ENCODE results near the gene RALGPS1.

The RALGPS1 gene

GRCh38 chr9:127055745-127056402, 141.3 kb downstream of the RALGPS1 start:
- DNase-seq, result no peak

DNA sequence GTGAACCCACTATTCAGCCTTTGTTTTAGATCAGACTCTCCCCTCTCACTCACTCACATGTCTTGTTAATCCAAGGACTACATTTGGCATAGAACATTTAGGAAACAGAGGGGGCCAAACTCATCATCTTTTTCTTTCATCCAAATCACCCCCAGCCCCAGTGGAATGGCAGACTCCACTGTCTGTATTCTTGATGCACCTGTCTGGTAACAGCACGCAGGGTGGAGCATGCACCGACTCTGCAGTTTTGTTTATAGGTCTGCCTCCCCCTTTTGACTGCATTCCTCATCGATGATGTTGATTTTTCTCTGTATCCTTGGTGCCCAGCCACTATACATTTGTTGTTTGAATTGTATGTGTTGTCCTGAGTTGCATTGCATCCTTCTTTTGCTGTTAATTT, 141.9 kb downstream of the RALGPS1 start:
- DNase-seq, result no peak

DNA sequence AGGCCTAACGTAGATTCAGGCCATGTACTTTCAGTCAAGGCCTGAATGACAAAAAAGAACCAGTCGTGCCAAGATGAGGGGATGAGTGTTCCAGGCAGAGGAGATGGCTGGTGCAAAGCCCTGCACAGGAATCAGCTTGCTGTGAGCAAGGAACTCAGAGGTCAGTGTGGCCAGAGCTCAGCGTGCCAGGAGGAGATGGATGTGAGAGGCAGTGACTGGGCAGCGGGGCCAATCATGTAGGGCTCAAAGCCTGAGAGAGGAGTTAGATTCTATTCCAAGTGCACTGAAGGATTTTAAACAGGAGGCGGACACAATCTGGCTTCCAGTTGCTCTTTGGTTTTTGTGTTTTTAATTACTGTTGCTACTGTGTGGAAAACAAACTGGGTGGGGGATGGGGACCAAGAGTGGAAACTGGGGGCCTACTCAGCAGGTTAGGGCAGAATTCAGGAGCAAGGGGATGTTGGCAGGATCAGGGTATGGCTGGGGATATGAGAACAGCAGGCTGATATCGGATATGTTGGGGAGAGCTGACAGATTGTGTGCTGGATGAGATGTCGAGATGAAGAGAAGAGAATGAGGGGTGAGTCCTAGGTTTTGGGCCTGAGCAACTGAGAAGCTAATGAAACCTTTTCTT, 143.5 kb downstream of the RALGPS1 start:
- DNase-seq, result no peak

DNA sequence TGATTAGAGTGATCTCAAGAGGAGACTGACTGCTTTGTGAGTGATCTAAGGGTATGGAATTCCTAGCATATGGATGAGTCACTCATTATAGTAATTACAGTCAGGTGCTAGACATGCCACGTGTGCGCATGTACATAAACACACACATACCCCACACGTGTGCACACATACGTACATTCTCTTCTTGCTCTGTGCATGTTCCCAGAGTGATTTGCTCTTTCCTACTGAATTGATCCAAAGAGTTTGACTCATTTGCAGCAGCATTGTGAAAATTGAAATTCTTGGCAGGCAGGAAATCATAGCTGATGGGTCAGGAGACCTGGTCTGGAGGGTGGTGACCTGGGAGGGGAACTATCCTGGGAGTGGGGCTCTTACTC, 144.1 kb downstream of the RALGPS1 start:
- no peak for DNase-seq

DNA sequence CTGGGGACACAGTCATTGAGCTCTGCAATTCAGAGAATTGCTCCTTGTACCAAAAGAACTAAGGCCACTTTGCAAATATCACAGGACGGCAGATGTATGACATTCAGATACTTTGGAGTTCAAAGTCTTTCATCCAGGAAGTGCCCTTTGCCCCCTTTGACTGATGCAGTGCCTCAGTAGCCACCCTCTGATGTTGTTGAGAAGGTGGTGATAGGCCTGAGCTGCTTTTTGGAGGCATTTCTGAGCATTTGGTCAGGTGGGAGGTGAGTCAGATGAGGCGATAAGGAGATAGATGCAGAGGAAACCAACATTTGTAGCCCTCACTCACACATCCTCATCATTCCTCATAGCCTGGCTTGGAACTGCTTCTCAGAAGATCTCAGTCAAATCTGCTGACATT, 144.4 kb downstream of the RALGPS1 start:
- no peak for DNase-seq

DNA sequence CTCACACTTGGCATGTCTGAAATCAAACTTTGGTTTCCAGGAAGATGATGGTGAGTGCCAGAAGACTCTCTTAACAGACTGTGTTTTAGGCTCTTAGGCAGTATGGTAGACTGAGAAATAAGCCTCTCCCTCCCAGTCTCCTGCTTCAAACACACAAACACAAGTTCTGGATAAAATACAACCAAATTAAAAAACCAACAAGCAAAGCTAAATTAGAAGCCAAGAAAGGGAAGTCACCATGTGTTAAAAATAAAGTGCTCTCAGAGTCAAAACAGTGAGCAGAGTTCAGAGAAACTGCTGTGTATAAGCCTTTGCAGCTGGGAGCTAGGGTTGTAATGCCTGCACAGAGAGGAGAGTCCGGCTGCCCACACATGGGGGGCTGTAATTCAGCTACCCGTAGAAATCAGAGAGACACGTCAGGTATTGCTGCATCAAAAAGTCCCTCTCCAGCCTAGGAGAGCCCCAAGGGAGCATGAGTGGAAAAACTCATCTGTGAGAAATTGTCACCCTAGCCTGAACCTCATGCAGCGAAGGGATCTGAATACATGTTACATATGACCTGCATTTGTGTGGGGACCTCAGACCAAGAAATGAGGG, 145.3 kb downstream of the RALGPS1 start:
- no peak for DNase-seq

GRCh38 chr9:127061411-127061810, 146.8 kb downstream of the RALGPS1 start:
- DNase-seq, result no peak

GRCh38 chr9:127064335-127064734, 149.8 kb downstream of the RALGPS1 start:
- DNase-seq, result no peak

DNA sequence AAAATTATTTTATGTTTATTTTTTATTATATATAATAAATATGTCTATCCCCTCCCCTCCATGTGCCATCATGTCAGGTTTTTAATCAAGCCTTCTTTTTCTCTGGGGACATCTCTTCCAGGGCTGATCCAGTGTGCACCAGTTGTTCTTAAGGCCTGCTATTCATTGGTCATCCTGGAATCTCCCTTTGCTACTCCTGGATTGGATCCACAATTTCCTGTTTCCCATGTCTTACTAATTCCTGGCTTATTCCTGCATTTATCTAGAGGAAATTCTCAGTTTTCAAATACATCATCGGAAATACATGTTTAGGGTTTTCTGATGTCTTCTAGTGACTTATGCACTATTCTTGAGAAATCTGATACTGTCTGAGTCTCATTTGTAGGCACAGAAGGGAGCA, 151.0 kb downstream of the RALGPS1 start:
- DNase-seq, result no peak

GRCh38 chr9:127066060-127066850, 151.7 kb downstream of the RALGPS1 start:
- no peak for DNase-seq

DNA sequence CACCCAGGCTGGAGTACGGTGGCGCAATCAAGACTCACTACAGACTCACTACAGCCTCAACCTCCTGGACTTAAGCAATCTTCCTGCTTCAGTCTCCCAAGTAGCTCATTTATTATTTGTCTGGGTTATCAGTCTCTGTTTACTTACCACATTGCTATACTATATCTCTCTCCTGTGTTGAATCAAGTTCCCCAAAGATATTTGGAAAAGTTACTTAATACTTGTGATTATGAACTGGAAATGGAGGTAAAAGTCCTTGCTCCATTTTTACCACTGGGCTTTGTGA, 152.2 kb downstream of the RALGPS1 start:
- no peak for DNase-seq

DNA sequence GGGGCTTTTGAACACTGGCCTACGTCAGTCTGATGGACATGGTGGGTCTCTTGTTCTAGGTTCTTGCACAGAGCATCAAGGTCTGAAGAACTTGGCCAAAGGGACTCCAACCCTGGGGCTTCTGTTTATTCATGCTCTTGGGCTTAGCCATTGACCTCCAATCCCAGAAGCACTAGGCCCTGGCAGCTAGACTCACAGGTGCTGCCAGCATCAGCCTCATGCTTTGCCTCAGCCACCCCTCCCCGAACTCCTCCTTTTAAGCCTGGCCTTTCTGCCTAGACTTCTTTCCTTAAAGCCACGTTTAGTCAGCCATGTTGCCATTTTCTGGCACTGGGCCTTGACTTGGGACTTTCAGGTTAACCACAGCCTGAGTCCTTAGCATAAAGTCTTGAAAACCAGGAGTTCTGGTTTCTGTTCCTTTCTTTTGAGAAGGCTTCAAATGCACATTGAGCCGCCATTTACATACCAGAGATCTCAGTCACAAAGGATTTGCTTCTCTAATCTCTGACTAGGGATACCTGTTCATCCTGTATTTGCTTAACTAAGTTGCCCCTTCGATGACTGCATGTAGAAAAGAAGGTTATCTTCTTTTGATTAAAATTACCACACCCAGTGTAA, 153.1 kb downstream of the RALGPS1 start:
- DNase-seq, result no peak

DNA sequence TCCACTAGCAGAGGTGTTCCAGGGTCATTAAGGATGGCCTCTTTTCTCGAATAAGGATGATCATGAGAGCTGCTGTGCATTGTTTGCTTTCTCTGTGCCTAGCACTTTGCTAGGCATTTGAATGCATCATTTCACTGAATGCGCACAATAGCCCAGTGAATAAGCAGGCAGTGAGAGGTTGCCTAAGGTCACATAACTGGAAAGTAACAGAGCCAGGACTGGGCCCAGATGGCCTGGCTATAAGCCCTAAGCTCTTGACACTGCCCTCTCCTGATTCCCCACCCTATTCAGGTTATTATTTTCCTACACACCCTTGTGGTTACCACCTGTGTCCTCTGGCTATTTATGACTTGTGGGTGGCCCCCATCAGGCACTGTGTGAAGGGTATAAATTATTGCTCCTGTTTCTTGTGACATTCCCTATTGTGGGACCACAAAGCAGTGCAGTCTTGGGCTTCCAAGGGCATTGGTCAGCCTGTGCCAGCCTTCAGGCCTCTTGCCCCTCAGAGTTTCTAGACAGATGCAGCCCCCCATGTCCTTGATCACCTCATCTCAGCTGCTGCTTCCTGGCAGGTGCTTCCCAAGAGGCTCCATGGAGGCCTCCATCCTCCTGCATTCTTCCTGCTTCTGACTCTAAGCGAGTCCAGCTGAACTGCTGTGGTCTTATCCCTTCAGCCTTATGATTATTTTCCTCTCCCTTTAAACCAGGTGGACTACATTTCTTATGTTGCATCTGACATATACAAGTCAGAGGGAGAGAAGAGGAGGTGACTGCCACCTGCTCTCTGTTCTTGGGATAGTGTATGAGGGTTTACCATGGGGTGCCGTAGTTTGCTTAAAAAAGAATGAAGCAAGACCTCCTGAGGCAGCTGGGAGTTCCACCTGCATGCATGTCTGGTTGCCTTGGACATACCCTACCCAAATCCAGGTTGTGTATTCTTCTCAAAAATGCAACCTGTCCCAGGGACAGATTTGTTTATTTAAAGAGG, 160.3 kb downstream of the RALGPS1 start:
- no peak for DNase-seq

DNA sequence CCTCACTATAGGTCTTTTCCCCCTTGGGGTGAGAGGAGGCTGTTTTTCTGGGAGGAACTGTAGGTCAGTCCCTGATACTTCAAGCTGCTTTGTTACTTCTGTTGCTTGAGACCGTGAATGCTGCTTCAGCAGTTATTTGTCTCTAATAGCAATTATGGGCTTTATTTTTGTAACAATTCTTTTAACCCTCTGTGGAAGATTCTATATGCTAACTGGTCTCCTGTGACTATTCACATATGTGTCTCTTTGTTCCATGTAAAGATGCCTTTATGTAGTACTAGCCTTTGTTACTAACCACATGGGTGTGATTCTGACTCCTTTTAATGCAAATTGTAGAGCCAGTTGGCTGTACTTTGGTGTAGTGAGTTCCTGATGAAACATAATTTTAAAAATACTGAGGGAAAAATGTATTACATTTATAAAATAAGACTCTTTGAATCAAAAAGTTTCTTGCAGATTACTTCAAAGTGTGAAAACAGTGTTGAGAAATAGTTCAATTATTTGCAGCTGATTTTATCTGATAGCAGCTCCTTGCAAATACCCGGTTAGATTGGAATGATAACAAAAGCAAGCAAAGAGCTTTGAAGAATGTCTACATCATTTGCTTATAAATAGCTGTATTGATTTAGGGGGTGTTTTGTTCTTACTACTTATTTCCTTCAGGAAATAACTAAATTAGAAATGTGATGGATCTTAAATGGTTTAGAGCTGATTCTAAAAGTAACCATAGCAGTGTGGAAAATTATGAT, 161.2 kb downstream of the RALGPS1 start:
- no peak for DNase-seq

GRCh38 chr9:127076860-127077643, 162.5 kb downstream of the RALGPS1 start:
- no peak for DNase-seq

DNA sequence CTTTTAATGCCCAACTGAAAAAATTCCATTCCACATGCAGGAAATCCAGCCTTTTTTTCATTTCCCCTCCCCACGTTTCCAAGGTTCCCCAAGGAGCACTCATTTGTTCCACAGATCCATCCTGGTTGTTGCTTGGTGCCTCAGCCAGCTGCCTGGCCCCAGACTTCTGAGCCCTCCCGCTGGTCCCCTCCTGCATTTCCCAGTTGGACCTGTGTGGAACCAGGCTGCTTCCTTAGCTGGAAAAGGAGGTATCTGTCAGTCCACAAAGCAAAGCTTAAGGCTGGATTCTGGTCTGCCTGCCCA, 163.0 kb downstream of the RALGPS1 start:
- no peak for DNase-seq

- DNase-seq, result no peak
Observed at GRCh38 chr9:127078336-127078735, 163.8 kb downstream of the RALGPS1 start.

DNA sequence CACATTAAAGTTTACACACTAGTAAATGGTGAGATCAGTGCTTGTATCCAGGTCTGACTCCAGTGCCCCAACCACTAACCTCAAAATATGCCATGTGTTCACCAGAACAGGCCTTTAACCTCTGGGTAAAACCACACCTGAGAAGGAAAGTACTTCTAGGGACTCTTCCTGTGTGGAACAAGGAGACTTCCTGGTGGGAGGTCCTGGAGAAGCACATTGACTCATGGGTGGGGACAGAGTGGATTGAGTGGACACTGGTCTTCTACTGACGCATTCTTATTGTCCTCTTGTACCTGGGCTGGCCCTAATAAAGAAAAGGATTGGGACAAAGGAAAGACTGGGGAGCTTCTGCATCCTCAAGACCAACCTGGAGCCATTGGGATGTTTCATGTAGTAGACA, 164.4 kb downstream of the RALGPS1 start:
- no peak for DNase-seq

- DNase-seq, result no peak
Observed at GRCh38 chr9:127079446-127080140, 165.0 kb downstream of the RALGPS1 start.
